Measurements from ENCODE around the gene IL11. TPM values are rescaled to one million over a fixed set of nuclear protein-coding genes. Genes with fewer than 3 reads are reported as not detected.

Gene IL11
- total and polyA plus RNA-seq, 2 of the 13 experiments (the other 11 are each of a cell fraction or from before 2014, with no cell fraction given): 2.5 to 2.9 TPM

- no peak for TF ChIP-seq JUND (CRISPR knock-in tag; IDR thresholded peaks at IDR 0.05)
- TF ChIP-seq ZSCAN5A (CRISPR knock-in tag; IDR thresholded peaks at IDR 0.05; ENCODE audit: borderline replicate concordance): 0 out of 2 replicates have a peak, but pooled peaks have one; percentile 30
- TF ChIP-seq ARID2 (CRISPR knock-in tag; IDR thresholded peaks at IDR 0.05; ENCODE audit: borderline replicate concordance): 0 out of 2 replicates have a peak, but pooled peaks have one; percentile 63
- no peak for TF ChIP-seq ZNF543 (CRISPR knock-in tag; IDR thresholded peaks at IDR 0.05)
- TF ChIP-seq TFE3 (CRISPR knock-in tag; IDR thresholded peaks at IDR 0.05): no peak; the same call in 1 of the 2 replicates
- no peak for TF ChIP-seq SRSF9 (IDR thresholded peaks at IDR 0.05; ENCODE audit: borderline replicate concordance, insufficient read depth, low read depth, low read length, poor library complexity, severe bottlenecking)
- no peak for TF ChIP-seq SP2 (CRISPR knock-in tag; IDR thresholded peaks at IDR 0.05)
- no peak for TF ChIP-seq ZNF143 (CRISPR knock-in tag; IDR thresholded peaks at IDR 0.05)
- no peak for TF ChIP-seq ZNF235 (CRISPR knock-in tag; IDR thresholded peaks at IDR 0.05; ENCODE audit: borderline replicate concordance)
- TF ChIP-seq ZFAT (CRISPR knock-in tag; conservative IDR thresholded peaks at IDR 0.05): no peak; the same call in 1 of the 2 replicates
- 0 out of 2 replicates have a peak, but pooled peaks have one; percentile 34 for TF ChIP-seq HIVEP1 (CRISPR knock-in tag; IDR thresholded peaks at IDR 0.05)
- no peak for TF ChIP-seq ZSCAN25 (CRISPR knock-in tag; IDR thresholded peaks at IDR 0.05)
- peak; percentile 71 for TF ChIP-seq NFYB (CRISPR knock-in tag; IDR thresholded peaks at IDR 0.05)
- no peak for TF ChIP-seq TERF1 (CRISPR knock-in tag; IDR thresholded peaks at IDR 0.05)
- TF ChIP-seq ZNF746 (CRISPR knock-in tag; IDR thresholded peaks at IDR 0.05): 0 out of 2 replicates have a peak, but pooled peaks have one; percentile 13
- no peak for TF ChIP-seq ATF3 (CRISPR knock-in tag; IDR thresholded peaks at IDR 0.05)
- no peak for TF ChIP-seq ZNF432 (CRISPR knock-in tag; IDR thresholded peaks at IDR 0.05; ENCODE audit: borderline replicate concordance)
- no peak for TF ChIP-seq E2F5 (CRISPR knock-in tag; conservative IDR thresholded peaks at IDR 0.05)
- no peak for TF ChIP-seq ZNF513 (CRISPR knock-in tag; conservative IDR thresholded peaks at IDR 0.05)
- no peak for TF ChIP-seq ZNF614 (CRISPR knock-in tag; IDR thresholded peaks at IDR 0.05; ENCODE audit: borderline replicate concordance)
- no peak for TF ChIP-seq ZNF737 (CRISPR knock-in tag; IDR thresholded peaks at IDR 0.05; ENCODE audit: borderline replicate concordance)
- peak; percentile 58 for TF ChIP-seq ZFX (CRISPR knock-in tag; IDR thresholded peaks at IDR 0.05; ENCODE audit: low read depth)
These were observed 14.9 kb upstream of the IL11 start (continued) for GRCh38 chr19:55384920-55385723.
